Stimulated activated CD4-positive, alpha-beta T cell treated with anti-CD3 and anti-CD28 coated beads, Interleukin-4, amount 100 ng/mL, for 48 hours (primary cell): ENCODE measurements around the gene PAPPA.

Experiments
- DNase-seq, 2 donors: peaks; one replicate each; pipeline ENCODE4 v3.0.0-alpha.2; 2020; ENCODE audit warnings: low read depth in 2 of 2

PAPPA gene

GRCh38 chr9:116345393-116345792 is 191.8 kb downstream of the PAPPA start:
- DNase-seq: no peak

GRCh38 chr9:116345817-116346216 is 192.2 kb downstream of the PAPPA start:
- no peak for DNase-seq

GRCh38 chr9:116349684-116350083 is 196.1 kb downstream of the PAPPA start:
- no peak for DNase-seq

GRCh38 chr9:116350213-116350612 is 196.6 kb downstream of the PAPPA start:
- no peak for DNase-seq

- DNase-seq: no peak
Observed at GRCh38 chr9:116352958-116353357, 199.4 kb downstream of the PAPPA start.

GRCh38 chr9:116355153-116355921 is 201.7 kb downstream of the PAPPA start:
- DNase-seq: no peak

GRCh38 chr9:116358251-116358650 is 204.7 kb downstream of the PAPPA start:
- no peak for DNase-seq

- DNase-seq: no peak
Observed at GRCh38 chr9:116360016-116360415, 206.4 kb downstream of the PAPPA start.

- no peak for DNase-seq
Observed at GRCh38 chr9:116360989-116361388, 207.4 kb downstream of the PAPPA start.

GRCh38 chr9:116361547-116361946 is 208.0 kb downstream of the PAPPA start:
- no peak for DNase-seq

GRCh38 chr9:116362493-116362892 is 208.9 kb downstream of the PAPPA start:
- DNase-seq: no peak

- DNase-seq: no peak
Observed at GRCh38 chr9:116365056-116365471, 211.5 kb downstream of the PAPPA start.

GRCh38 chr9:116366241-116366640 is 212.7 kb downstream of the PAPPA start:
- DNase-seq: no peak

GRCh38 chr9:116368680-116369079 is 215.1 kb downstream of the PAPPA start:
- DNase-seq: no peak

- no peak for DNase-seq
Observed at GRCh38 chr9:116369706-116370105, 216.1 kb downstream of the PAPPA start.

- DNase-seq: no peak
Observed at GRCh38 chr9:116370556-116370955, 217.0 kb downstream of the PAPPA start.

GRCh38 chr9:116372081-116372673 is 218.6 kb downstream of the PAPPA start:
- DNase-seq: no peak

- DNase-seq: no peak
Observed at GRCh38 chr9:116372786-116373185, 219.2 kb downstream of the PAPPA start.

GRCh38 chr9:116377179-116377798 is 223.7 kb downstream of the PAPPA start:
- no peak for DNase-seq

- DNase-seq: no peak
Observed at GRCh38 chr9:116378873-116379272, 225.3 kb downstream of the PAPPA start.

GRCh38 chr9:116379821-116380220 is 226.2 kb downstream of the PAPPA start:
- no peak for DNase-seq

GRCh38 chr9:116380496-116380995 is 227.0 kb downstream of the PAPPA start:
- no peak for DNase-seq

- DNase-seq: no peak
Observed at GRCh38 chr9:116381350-116381749, 227.8 kb downstream of the PAPPA start.
